Muscle layer of duodenum (tissue), 2 donors: ENCODE data around the gene NCKAP5.

Source experiments
- H3K27ac ChIP-seq: one replicate; pipeline ENCODE4 v1.7.0; 2013; ENCODE audit warnings: mild to moderate bottlenecking, low read length
- H3K27me3 ChIP-seq: one replicate; pipeline ENCODE4 v1.7.0; 2013; ENCODE audit warnings: low read depth, mild to moderate bottlenecking, control low read depth, low read length
- H3K36me3 ChIP-seq, 2 donors: one replicate each; pipeline ENCODE4 v1.7.0; 2013; ENCODE audit warnings: low read length in 2 of 2, control low read depth in 1 of 2, mild to moderate bottlenecking in 1 of 2; ENCODE audit not compliant: insufficient read depth in 2 of 2, control insufficient read depth in 1 of 2
- H3K4me1 ChIP-seq, 2 donors: one replicate each; pipeline ENCODE4 v1.7.0; 2013; ENCODE audit warnings: low read length in 2 of 2, mild to moderate bottlenecking in 2 of 2, control low read depth in 1 of 2, moderate library complexity in 1 of 2; ENCODE audit not compliant: insufficient read depth in 2 of 2, control insufficient read depth in 1 of 2
- H3K4me3 ChIP-seq, 2 donors: one replicate each; pipeline ENCODE4 v1.7.0; 2013; ENCODE audit warnings: low read length in 2 of 2, low read depth in 1 of 2, mild to moderate bottlenecking in 1 of 2
- H3K9me3 ChIP-seq, 2 donors: one replicate each; pipeline ENCODE4 v1.7.0; 2013; ENCODE audit warnings: low read length in 2 of 2, control low read depth in 1 of 2, mild to moderate bottlenecking in 1 of 2; ENCODE audit not compliant: control insufficient read depth in 1 of 2
- donor health status: healthy.

The NCKAP5 gene

GRCh38 chr2:132730611-132731010 lies 837.7 kb downstream of the NCKAP5 start:
- Histone ChIP-seq H3K4me3 (no peak overlapping the region), H3K36me3 (no peaks in the 10 kb centered on the region), H3K27me3 (no peaks in the 10 kb centered on the region), H3K4me1 (no peaks in the 10 kb centered on the region), H3K27ac (no peak overlapping the region), H3K9me3 (no peaks in the 10 kb centered on the region)

DNA sequence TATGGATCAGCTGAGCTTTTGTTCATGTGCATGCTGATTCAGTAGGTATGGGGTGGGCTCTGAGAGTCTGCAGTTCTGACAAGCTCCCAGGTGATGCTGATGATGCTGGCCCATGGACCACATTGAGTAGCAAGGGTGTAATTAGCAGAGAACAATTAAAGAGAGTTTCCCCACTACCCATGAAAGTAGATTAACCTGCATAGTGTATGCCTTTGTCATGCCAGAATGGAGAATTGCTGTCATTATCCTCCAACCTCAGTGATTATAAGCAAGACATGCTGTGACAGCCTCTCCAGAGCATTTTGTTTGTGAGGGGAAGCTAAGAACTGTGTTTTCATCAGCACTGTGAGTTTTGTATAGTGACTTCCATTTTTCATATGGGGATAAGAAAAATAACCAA lies 838.7 kb downstream of the NCKAP5 start:
- no peak overlapping the region for H3K27ac ChIP-seq

GRCh38 chr2:132726155-132726554 lies 842.1 kb downstream of the NCKAP5 start:
- Histone ChIP-seq H3K36me3 (no peaks in the 10 kb centered on the region), H3K4me1 (no peaks in the 10 kb centered on the region), H3K27ac (no peak overlapping the region), H3K4me3 (no peak overlapping the region), H3K9me3 (no peaks in the 10 kb centered on the region), H3K27me3 (no peaks in the 10 kb centered on the region)

More for the DNA sequence above, 838.7 kb downstream of the NCKAP5 start:
- Histone ChIP-seq H3K4me3 (no peak overlapping the region), H3K9me3 (no peaks in the 10 kb centered on the region), H3K4me1 (no peaks in the 10 kb centered on the region), H3K27me3 (no peaks in the 10 kb centered on the region), H3K36me3 (no peaks in the 10 kb centered on the region)

- Histone ChIP-seq H3K4me3 (no peak overlapping the region), H3K27ac (no peak overlapping the region), H3K9me3 (no peaks in the 10 kb centered on the region), H3K36me3 (no peaks in the 10 kb centered on the region), H3K4me1 (no peaks in the 10 kb centered on the region), H3K27me3 (no peaks in the 10 kb centered on the region)
Observed at GRCh38 chr2:132725748-132726147, 842.5 kb downstream of the NCKAP5 start.

- no peak overlapping the region for H3K4me3 ChIP-seq
- H3K27me3 ChIP-seq = no peaks in the 10 kb centered on the region
Observed at GRCh38 chr2:132725148-132725547, 843.1 kb downstream of the NCKAP5 start.

GRCh38 chr2:132721938-132722337 lies 846.3 kb downstream of the NCKAP5 start:
- Histone ChIP-seq H3K4me3 (no peak overlapping the region), H3K27ac (no peak overlapping the region), H3K9me3 (no peaks in the 10 kb centered on the region), H3K4me1 (no peaks in the 10 kb centered on the region), H3K27me3 (no peaks in the 10 kb centered on the region), H3K36me3 (no peaks in the 10 kb centered on the region)

More at GRCh38 chr2:132725148-132725547, 843.1 kb downstream of the NCKAP5 start:
- no peaks in the 10 kb centered on the region for H3K4me1 ChIP-seq
- H3K9me3 ChIP-seq = no peaks in the 10 kb centered on the region
- no peaks in the 10 kb centered on the region for H3K36me3 ChIP-seq
- H3K27ac ChIP-seq = no peak overlapping the region

GRCh38 chr2:132720393-132720792 lies 847.9 kb downstream of the NCKAP5 start:
- Histone ChIP-seq H3K36me3 (no peaks in the 10 kb centered on the region), H3K27me3 (no peaks in the 10 kb centered on the region), H3K4me3 (no peak overlapping the region), H3K27ac (no peak overlapping the region), H3K4me1 (no peaks in the 10 kb centered on the region), H3K9me3 (no peaks in the 10 kb centered on the region)

- no peak overlapping the region for H3K27ac ChIP-seq
- no peak overlapping the region for H3K4me3 ChIP-seq
- H3K9me3 ChIP-seq = no peaks in the 10 kb centered on the region
- H3K4me1 ChIP-seq = no peaks in the 10 kb centered on the region
- H3K36me3 ChIP-seq = no peaks in the 10 kb centered on the region
- H3K27me3 ChIP-seq = no peaks in the 10 kb centered on the region
Observed at GRCh38 chr2:132719480-132719879, 848.8 kb downstream of the NCKAP5 start.

- Histone ChIP-seq H3K9me3 (no peaks in the 10 kb centered on the region), H3K27ac (no peak overlapping the region), H3K36me3 (no peaks in the 10 kb centered on the region), H3K4me1 (no peaks in the 10 kb centered on the region), H3K27me3 (no peaks in the 10 kb centered on the region), H3K4me3 (no peak overlapping the region)
Observed at GRCh38 chr2:132716954-132717353, 851.3 kb downstream of the NCKAP5 start.

DNA sequence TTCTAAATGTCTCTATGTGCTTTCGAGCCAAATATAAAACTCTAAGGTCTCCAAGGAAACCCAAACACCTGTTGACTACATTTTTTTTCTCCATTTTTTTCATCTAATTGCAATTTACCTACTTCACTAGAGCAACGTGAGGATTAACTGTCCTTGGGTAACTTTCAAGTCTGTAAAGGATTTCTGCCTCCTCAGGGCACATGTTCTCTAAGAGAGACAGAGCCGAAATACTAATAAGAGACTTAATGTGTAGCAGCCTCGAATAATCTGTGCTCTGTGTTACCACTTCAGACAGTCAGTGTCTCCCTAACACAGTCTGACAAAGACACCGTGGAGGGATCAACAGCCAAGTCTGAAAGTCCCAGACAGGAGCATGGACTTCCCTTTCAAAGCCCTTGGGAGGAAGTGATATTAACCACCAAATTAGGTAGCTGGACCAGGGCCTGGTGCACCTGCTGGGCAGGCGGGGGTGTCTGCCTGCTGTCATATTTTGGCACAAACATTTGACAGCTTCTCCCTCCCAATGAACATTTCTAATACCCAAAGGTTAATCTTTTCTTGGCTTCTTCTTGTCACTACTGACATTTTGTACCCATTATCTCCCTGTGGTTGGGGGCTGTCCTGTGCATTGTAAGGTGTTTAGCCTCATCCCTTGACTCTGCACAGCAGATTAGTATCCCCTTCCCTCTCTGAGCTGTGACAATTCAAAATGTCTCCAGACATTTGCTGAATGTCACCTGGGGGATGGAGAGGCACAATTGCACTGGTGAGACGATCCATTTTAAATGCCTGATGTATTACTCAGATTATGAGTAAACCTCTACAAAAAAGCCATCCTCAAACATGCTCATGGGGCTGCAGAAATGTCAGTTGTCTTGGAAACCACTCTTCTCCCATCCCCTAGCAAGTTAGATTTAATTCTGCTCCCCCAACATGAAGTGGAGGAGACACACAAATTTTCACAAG lies 852.6 kb downstream of the NCKAP5 start:
- Histone ChIP-seq H3K27ac (no peak overlapping the region), H3K36me3 (no peaks in the 10 kb centered on the region), H3K4me3 (no peak overlapping the region), H3K27me3 (no peaks in the 10 kb centered on the region), H3K4me1 (no peaks in the 10 kb centered on the region), H3K9me3 (no peaks in the 10 kb centered on the region)

- Histone ChIP-seq H3K4me3 (no peak overlapping the region), H3K4me1 (no peaks in the 10 kb centered on the region), H3K9me3 (no peaks in the 10 kb centered on the region), H3K36me3 (no peaks in the 10 kb centered on the region), H3K27me3 (no peaks in the 10 kb centered on the region), H3K27ac (no peak overlapping the region)
Observed at GRCh38 chr2:132703396-132703795, 864.9 kb downstream of the NCKAP5 start.

DNA sequence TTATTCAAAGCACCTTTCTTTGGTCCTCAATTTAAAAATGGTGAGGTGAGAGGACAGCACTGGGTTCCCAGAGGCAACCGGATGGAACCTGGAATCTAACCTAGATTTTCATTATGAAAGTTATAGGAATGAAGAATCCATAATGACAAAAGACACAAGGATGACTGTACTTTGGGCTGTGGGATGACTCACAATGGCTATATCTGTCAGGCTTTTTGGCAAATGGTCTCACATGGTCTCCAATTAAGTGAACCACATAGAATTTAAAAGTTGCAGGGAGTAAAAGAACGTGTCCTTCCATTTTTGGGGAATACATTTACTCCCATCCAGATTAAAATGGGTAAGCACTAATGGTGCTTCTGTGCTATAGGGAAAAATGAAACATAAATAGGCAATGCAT lies 866.5 kb downstream of the NCKAP5 start:
- H3K36me3 ChIP-seq = no peaks in the 10 kb centered on the region

More for the DNA sequence above, 866.5 kb downstream of the NCKAP5 start:
- Histone ChIP-seq H3K27me3 (no peaks in the 10 kb centered on the region), H3K4me1 (no peaks in the 10 kb centered on the region), H3K4me3 (no peak overlapping the region), H3K27ac (no peak overlapping the region), H3K9me3 (no peaks in the 10 kb centered on the region)
